Body of pancreas (tissue), 4 donors: ENCODE measurements around the gene ASAP3. TPM values are rescaled to one million over a fixed set of nuclear protein-coding genes. Genes with fewer than 3 reads are reported as not detected.

Source experiments
- ATAC-seq: fragments of 150-250 bp; one replicate; pipeline ENCODE4 v1.9.1; 2016
- DNase-seq, 4 donors: peaks; one replicate each; pipeline ENCODE4 v3.0.0-alpha.2; 2019
- H3K27ac ChIP-seq, 4 donors: fragments of 200-600 bp; sonication (generic); 1 replicate in 3 of 4; 2 replicates in 1 of 4; pipeline versions ENCODE4 v1.5.1 to v1.6.1; 2016 to 2019; ENCODE audit warnings: mild to moderate bottlenecking in 1 of 4, mixed read lengths in 1 of 4, moderate library complexity in 1 of 4
- H3K27me3 ChIP-seq, 2 donors: fragments of 200-600 bp; sonication (generic); one replicate each; pipeline ENCODE4 v1.6.0; 2016; ENCODE audit warnings: mild to moderate bottlenecking in 1 of 2
- H3K36me3 ChIP-seq, 2 donors: fragments of 200-600 bp; sonication (generic); replicated peaks in 1 of 2; 2 replicates each; pipeline ENCODE4 v1.5.1; 2016; ENCODE audit warnings: low read depth in 2 of 2; ENCODE audit not compliant: insufficient read depth in 1 of 2
- H3K4me1 ChIP-seq: fragments of 200-600 bp; sonication (generic); one replicate; pipeline ENCODE4 v1.6.0; 2016
- H3K4me3 ChIP-seq, 2 donors: fragments of 200-600 bp; sonication (generic); 1 replicate in 1 of 2; 2 replicates in 1 of 2; pipeline ENCODE4 v1.5.1; 2016 to 2019
- H3K9me3 ChIP-seq, 3 donors: fragments of 200-600 bp; sonication (generic); 1 replicate in 2 of 3; 2 replicates in 1 of 3; pipeline ENCODE4 v1.5.1; 2016
- POLR2A ChIP-seq, 3 donors: fragments of 450-650 bp; IDR thresholded peaks; one replicate each; pipeline ENCODE4 v1.6.1; 2016; ENCODE audit warnings: antibody characterized with exemption in 3 of 3, mild to moderate bottlenecking in 2 of 3
- WGBS, 2 donors: methylation state at CpG; one replicate each; pipeline ENCODE4 v1.1.5; 2017; 5-methylcytosine and 5-hydroxymethylcytosine counted together
- intact Hi-C: fragments of 100-400 bp; cut with DNase I; formaldehyde crosslinking; loops from one replicate; pipeline ENCODE4 v1.15.1; 2023
- total RNA-seq, 2 donors: library from RNA; depleted of rRNA; stranded (reverse); fragments of >200 nt; gene quantifications; one replicate each; pipeline ENCODE4 v1.1.0, GENCODE V29; 2016
- TF ChIP-seq, protein P1 (sequence below), 7 experiments: fragments of 450-650 bp in 4 of 7; fragments of 200-600 bp in 3 of 7; sonication (generic) in 3 of 7; IDR thresholded peaks; one replicate each; pipeline ENCODE4 v1.5.1; 2016 to 2019; ENCODE audit warnings: antibody characterized with exemption in 7 of 7

The ASAP3 gene
- 10 to 100 TPM; 27.4 to 39.4 TPM for total RNA-seq

DNA sequence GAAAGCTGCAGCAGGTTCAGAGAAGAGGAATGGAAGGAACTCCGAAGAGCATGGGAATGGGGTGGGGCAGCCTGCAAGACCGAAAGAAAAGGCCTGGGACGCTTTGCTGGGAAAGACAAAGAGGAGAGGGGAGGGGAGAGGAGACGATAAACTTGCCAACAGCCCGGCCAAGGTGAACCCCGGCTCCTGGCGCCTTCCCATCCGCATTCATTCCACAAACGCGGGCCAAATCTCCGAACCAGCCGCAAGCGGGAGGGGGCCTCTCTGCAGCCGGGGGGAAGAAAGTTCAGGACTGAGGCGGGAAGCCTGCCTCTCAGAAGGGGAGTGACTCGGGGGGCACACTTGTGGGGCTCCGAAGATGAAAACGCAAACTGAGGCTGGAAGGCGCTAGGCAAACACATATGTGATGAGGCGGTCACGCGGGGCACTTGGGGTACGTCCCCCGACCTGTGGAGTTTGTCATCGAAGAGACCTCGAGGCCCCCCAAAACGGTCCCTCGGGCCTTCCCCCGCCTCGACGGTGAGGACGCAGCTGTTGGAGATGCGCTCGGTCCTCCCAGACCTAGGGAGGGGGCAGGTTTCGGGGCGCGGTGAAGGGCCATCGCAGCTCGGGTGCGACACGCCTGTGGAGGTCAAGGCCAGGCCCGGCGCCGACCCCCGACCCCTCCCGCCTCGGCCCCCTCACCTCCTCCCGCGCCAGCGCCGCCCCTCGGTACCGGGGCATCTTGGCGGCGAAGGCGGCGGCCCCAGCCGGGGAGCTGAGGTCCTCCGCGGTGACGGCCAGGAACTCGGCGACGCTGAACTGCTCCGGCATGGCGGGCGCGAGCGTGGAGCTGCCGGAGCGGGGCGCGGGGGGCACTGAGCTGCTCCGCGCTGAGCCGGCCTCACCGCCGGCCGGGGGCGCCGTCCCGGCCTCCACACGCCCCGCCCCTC is at the start of gene ASAP3:
ASAP3 (minus strand) TSS at position 859 of the 932 bp plus-strand sequence; CDS start at position 813, 46 bp downstream.
- intact Hi-C loops, result no loop called here

DNA sequence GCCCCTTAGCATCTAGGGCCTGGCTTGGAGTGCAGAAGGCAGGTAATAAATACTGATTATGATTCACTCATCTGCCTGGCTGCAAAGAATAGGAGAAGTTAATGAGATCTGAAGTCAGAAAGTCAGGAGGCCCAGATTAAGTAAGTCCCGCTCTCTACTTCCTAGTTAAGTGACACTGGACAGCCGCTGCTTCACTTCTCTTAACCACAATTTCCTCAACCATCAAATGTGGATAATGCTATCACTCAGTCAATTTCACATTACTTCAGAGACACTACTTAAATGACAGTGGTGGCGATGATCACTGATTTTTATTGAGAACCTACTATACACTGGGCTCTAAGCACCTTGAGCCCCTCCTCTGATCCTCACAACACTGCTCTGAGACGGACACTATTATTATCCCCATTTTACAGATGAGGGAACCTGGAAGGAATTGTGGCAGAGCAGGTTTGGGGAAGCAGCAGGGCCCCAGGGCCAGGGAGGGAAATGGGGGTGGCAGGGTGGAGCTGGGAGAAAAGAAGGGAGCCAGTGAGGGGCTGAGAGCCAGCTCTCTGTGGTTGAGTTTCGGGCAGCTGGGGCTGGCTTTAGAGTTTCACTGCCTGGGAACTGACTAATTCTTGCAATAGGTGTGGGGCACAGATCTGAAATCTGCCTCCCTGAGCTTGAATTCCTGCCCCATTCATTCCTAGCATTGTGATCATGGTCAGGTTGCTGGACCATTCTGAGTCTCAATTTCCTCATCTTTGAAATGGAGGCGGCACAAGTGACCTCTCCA is 49.5 kb upstream of the ASAP3 start:
- Histone ChIP-seq H3K27ac (no peak overlapping the region), H3K4me3 (no peak overlapping the region), H3K9me3 (no peaks in the 10 kb centered on the region), H3K27me3 (no peaks in the 10 kb centered on the region), H3K4me1 (peaks cover 22% of the 10 kb centered on the region), H3K36me3 (no peaks in the 10 kb centered on the region)
- ATAC-seq (no peak), DNase-seq (peak in 1 of 4 donors; percentile 37)
- intact Hi-C loops, result no loop called here
- WGBS, 2 donors, result 82 to 91% methylated on average over 6 of the region's 6 CpGs
- TF ChIP-seq POLR2A (IDR thresholded peaks at IDR 0.05), result no peak
- TF ChIP-seq, protein P1, sequence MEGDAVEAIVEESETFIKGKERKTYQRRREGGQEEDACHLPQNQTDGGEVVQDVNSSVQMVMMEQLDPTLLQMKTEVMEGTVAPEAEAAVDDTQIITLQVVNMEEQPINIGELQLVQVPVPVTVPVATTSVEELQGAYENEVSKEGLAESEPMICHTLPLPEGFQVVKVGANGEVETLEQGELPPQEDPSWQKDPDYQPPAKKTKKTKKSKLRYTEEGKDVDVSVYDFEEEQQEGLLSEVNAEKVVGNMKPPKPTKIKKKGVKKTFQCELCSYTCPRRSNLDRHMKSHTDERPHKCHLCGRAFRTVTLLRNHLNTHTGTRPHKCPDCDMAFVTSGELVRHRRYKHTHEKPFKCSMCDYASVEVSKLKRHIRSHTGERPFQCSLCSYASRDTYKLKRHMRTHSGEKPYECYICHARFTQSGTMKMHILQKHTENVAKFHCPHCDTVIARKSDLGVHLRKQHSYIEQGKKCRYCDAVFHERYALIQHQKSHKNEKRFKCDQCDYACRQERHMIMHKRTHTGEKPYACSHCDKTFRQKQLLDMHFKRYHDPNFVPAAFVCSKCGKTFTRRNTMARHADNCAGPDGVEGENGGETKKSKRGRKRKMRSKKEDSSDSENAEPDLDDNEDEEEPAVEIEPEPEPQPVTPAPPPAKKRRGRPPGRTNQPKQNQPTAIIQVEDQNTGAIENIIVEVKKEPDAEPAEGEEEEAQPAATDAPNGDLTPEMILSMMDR (IDR thresholded peaks at IDR 0.05), result no peak

More for the DNA sequence above, at the start of gene ASAP3:
- 0 to 1% methylated on average over 17 to 75 of the region's 84 CpGs for WGBS, 2 donors
- DNase-seq (peak; percentile 57 to 73 (median 62)), ATAC-seq (peak; percentile 14)
- no peaks in the 10 kb centered on the region for H3K27me3 ChIP-seq
- TF ChIP-seq, protein P1 (IDR thresholded peaks at IDR 0.05), result peak in 6 of 7 experiments; percentile 3 to 37 (median 15)
- TF ChIP-seq POLR2A (IDR thresholded peaks at IDR 0.05), result peak in 2 of 3 donors; percentile 26 to 59
- no peaks in the 10 kb centered on the region for H3K9me3 ChIP-seq
- no peaks in the 10 kb centered on the region for H3K36me3 ChIP-seq
- H3K4me3 ChIP-seq, result peak within 1 kb of the TSS; percentile 87 to 90
- H3K27ac ChIP-seq, result peak within 1 kb of the TSS; percentile 74 to 93 (median 84)
- H3K4me1 ChIP-seq, result peaks cover 60% of the 10 kb centered on the region

DNA sequence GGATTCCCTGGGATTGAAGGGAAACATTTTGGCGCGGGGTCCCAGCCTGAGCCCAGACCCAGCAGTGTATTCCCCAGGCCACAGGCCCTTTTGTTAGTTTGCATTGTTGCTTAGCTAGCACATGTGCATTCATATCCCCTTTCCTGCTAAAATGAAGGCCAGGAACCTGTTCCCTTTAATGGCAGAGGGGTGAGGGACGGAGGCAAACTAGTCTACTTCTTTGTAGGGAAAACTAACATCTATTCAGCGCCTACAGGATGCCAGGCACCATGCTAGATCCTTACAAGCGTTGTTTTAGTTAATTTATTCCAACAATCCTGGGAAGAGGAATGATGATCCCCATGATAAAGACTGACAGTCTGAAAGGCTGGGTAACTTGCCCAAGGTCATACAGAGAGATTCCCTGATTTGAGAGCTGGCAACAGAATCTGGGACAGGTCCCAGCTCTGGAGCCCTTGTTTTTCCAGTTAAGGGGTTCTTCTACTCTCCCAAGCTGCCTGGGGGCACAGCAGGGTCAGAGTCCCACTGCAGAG is 47.6 kb upstream of the ASAP3 start:
- ATAC-seq (no peak), DNase-seq (no peak)
- TF ChIP-seq, protein P1 (IDR thresholded peaks at IDR 0.05), result no peak
- no peak for TF ChIP-seq POLR2A (IDR thresholded peaks at IDR 0.05)
- H3K4me1 ChIP-seq, result peaks cover 31% of the 10 kb centered on the region
- no peaks in the 10 kb centered on the region for H3K36me3 ChIP-seq
- H3K4me3 ChIP-seq, result no peak overlapping the region
- no peaks in the 10 kb centered on the region for H3K27me3 ChIP-seq
- H3K27ac ChIP-seq, result peak overlapping the region in 2 of 4 donors; percentile 2 to 22
- no peaks in the 10 kb centered on the region for H3K9me3 ChIP-seq
- intact Hi-C loops, result no loop called here
- 31 to 38% methylated on average over 3 to 5 of the region's 5 CpGs for WGBS, 2 donors

DNA sequence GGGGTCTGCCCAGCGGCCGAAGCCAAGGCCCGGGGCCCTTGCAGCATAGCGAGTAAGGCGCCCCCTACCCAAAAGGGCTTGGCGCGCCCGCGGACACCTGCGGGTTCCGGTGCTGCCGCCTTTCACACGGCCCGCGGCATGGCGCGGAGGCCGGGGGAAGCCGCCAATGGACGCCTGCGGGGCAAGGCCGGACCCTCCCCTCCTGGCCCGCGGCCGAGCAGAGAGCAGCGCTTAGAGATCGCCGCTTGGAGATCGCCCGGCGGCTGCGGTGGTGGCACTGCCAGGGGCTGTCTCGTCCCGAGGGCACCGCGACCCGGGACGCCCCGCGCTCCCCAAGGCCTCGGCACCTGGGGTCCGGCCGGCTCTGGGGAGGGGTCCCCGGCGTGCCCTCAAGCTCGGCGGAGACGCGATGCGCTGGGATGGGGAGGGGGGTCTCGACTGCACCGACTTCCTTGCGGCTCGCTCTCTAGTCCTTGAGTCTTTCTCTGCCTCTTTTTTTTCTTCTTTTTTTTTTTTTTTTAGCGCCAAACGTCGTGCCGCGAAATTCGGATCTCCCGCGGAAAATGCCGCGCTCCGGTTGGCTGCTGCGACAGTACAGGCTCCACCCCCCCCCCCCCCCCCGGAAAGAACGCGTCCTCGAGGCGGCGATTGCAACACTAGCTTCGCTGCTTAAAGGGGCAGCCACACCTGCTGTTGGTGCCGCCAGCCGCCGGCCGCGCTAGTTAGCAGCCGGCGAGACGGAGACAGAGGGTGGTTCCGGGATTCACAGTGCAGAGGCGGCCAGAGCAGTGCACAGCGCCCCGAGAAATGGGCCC is 47.0 kb upstream of the ASAP3 start, which contains the start of gene E2F2:
E2F2 (minus strand) TSS at position 487 of the 815 bp plus-strand sequence; CDS start at position 47, 440 bp downstream.
- ATAC-seq (peak; percentile 88), DNase-seq (peak; percentile 85 to 92 (median 92))
- peak within 1 kb of the TSS in 2 of 4 donors; percentile 2 to 22 for H3K27ac ChIP-seq
- WGBS, 2 donors, result 0 to 1% methylated on average over 36 to 85 of the region's 85 CpGs
- no peaks in the 10 kb centered on the region for H3K27me3 ChIP-seq
- no peaks in the 10 kb centered on the region for H3K9me3 ChIP-seq
- H3K36me3 ChIP-seq, result no peaks in the 10 kb centered on the region
- TF ChIP-seq, protein P1 (IDR thresholded peaks at IDR 0.05), result peak in 1 of 7 experiments; percentile 21
- peak in 2 of 3 donors; percentile 24 to 38 for TF ChIP-seq POLR2A (IDR thresholded peaks at IDR 0.05)
- intact Hi-C loops, result no loop called here
- peaks cover 31% of the 10 kb centered on the region for H3K4me1 ChIP-seq
- peak within 1 kb of the TSS in 1 of 2 donors; percentile 25 for H3K4me3 ChIP-seq
